ENCODE data around the gene DNAJC17. TPM values are rescaled to one million over a fixed set of nuclear protein-coding genes. Genes with fewer than 3 reads are reported as not detected.

Gene DNAJC17
- total and polyA plus RNA-seq, 2 donors from 2014 or later = 41.6 to 56.7 TPM

DNA sequence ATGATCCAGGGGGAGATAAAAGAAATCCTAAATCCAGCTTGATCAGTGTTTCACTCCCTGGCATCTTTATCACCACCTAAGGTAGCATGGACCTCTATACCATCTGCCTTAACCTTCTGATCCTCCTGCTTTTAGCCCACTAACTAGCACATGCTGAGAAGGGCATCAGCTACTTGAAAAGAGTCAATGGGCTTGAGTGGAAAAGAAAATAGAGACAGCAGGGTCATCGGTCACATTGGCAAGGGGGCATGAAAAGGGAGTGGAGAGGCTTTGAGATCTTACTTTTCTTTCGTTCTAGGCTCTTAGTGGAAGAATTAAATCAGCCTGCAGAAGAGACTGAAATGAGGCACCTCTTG lies 623 bp downstream of the DNAJC17 start:
- Histone ChIP-seq H3K9me3 (ENCODE audit: control insufficient read depth in 2 of 3, insufficient read depth in 1 of 3, low read length in 3 of 3) (no peaks in the 10 kb centered on the region), H3K36me3 (ENCODE audit: control insufficient read depth in 2 of 3, insufficient read depth in 3 of 3, low read length in 3 of 3) (peaks cover 0 to 5% (median 3%) of the 10 kb centered on the region in 3 donors), H3K27ac (ENCODE audit: low read depth in 2 of 2, low read length in 2 of 2) (peak overlapping the region; percentile 93 to 94), H3K27me3 (ENCODE audit: control insufficient read depth, insufficient read depth, low read length) (no peaks in the 10 kb centered on the region), H3K4me3 (ENCODE audit: low read length in 3 of 3) (peak overlapping the region; percentile 92 to 99 (median 98)), H3K4me1 (ENCODE audit: control insufficient read depth in 2 of 3, insufficient read depth in 2 of 3, low read depth in 1 of 3, low read length in 3 of 3) (peaks cover 0 to 15% (median 9%) of the 10 kb centered on the region in 3 donors), H3K9ac (ENCODE audit: low read length in 3 of 3) (peak overlapping the region; percentile 94 to 98 (median 96))
- no peak for FAIRE-seq
- intact Hi-C loops (cut with DNase I) = no loop called here
- TF ChIP-seq, protein P1, sequence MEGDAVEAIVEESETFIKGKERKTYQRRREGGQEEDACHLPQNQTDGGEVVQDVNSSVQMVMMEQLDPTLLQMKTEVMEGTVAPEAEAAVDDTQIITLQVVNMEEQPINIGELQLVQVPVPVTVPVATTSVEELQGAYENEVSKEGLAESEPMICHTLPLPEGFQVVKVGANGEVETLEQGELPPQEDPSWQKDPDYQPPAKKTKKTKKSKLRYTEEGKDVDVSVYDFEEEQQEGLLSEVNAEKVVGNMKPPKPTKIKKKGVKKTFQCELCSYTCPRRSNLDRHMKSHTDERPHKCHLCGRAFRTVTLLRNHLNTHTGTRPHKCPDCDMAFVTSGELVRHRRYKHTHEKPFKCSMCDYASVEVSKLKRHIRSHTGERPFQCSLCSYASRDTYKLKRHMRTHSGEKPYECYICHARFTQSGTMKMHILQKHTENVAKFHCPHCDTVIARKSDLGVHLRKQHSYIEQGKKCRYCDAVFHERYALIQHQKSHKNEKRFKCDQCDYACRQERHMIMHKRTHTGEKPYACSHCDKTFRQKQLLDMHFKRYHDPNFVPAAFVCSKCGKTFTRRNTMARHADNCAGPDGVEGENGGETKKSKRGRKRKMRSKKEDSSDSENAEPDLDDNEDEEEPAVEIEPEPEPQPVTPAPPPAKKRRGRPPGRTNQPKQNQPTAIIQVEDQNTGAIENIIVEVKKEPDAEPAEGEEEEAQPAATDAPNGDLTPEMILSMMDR (IDR thresholded peaks at IDR 0.05; ENCODE audit: borderline replicate concordance, extremely low read depth, insufficient read depth) = no peak
- no peak for DNase-seq

- intact Hi-C loops (cut with DNase I) = no loop called here
- FAIRE-seq (no peak), DNase-seq (no peak)
- Histone ChIP-seq H3K9me3 (ENCODE audit: control insufficient read depth in 2 of 3, insufficient read depth in 1 of 3, low read length in 3 of 3) (no peaks in the 10 kb centered on the region), H3K27ac (ENCODE audit: low read depth in 2 of 2, low read length in 2 of 2) (no peak overlapping the region), H3K36me3 (ENCODE audit: control insufficient read depth in 2 of 3, insufficient read depth in 3 of 3, low read length in 3 of 3) (no peaks in the 10 kb centered on the region), H3K9ac (ENCODE audit: low read length in 3 of 3) (no peak overlapping the region), H3K4me1 (ENCODE audit: control insufficient read depth in 2 of 3, insufficient read depth in 2 of 3, low read depth in 1 of 3, low read length in 3 of 3) (peaks cover 0 to 12% (median 8%) of the 10 kb centered on the region in 3 donors), H3K27me3 (ENCODE audit: control insufficient read depth, insufficient read depth, low read length) (no peaks in the 10 kb centered on the region), H3K4me3 (ENCODE audit: low read length in 3 of 3) (no peak overlapping the region)
- TF ChIP-seq, protein P1 (IDR thresholded peaks at IDR 0.05; ENCODE audit: borderline replicate concordance, extremely low read depth, insufficient read depth) = no peak
Observed at GRCh38 chr15:40803688-40804087, 3.6 kb downstream of the DNAJC17 start.

DNA sequence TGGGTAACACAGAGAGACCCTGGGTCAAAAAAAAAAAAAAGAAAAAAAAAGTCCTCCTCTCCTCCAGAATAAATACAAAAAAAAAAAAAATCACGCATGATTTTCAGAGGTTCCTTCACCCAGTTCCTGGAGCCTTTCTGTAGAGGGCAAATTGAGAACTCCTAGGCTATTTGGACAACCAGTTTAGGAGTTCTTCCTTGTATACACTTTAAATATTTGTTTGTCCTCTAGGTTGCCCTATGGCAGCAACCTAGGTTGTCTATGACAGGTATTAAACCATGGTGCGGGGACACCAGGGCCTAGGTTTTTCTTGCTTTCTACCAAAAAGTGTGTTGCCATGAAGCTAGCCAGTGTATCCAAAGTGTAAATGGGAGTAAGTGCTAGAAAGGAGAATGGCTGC lies 4.2 kb downstream of the DNAJC17 start:
- FAIRE-seq (no peak), DNase-seq (no peak)
- Histone ChIP-seq H3K27ac (ENCODE audit: low read depth in 2 of 2, low read length in 2 of 2) (no peak overlapping the region), H3K36me3 (ENCODE audit: control insufficient read depth in 2 of 3, insufficient read depth in 3 of 3, low read length in 3 of 3) (no peaks in the 10 kb centered on the region), H3K4me1 (ENCODE audit: control insufficient read depth in 2 of 3, insufficient read depth in 2 of 3, low read depth in 1 of 3, low read length in 3 of 3) (peaks cover 0 to 6% (median 2%) of the 10 kb centered on the region in 3 donors), H3K9ac (ENCODE audit: low read length in 3 of 3) (no peak overlapping the region), H3K9me3 (ENCODE audit: control insufficient read depth in 2 of 3, insufficient read depth in 1 of 3, low read length in 3 of 3) (no peaks in the 10 kb centered on the region), H3K27me3 (ENCODE audit: control insufficient read depth, insufficient read depth, low read length) (no peaks in the 10 kb centered on the region), H3K4me3 (ENCODE audit: low read length in 3 of 3) (no peak overlapping the region)
- intact Hi-C loops (cut with DNase I) = no loop called here
- TF ChIP-seq, protein P1 (IDR thresholded peaks at IDR 0.05; ENCODE audit: borderline replicate concordance, extremely low read depth, insufficient read depth) = no peak

- H3K9ac ChIP-seq (ENCODE audit: low read length in 3 of 3) = no peak overlapping the region
- FAIRE-seq = no peak
- H3K4me1 ChIP-seq (ENCODE audit: control insufficient read depth in 2 of 3, insufficient read depth in 2 of 3, low read depth in 1 of 3, low read length in 3 of 3) = peaks cover 0 to 6% (median 0%) of the 10 kb centered on the region in 3 donors
- no peak for DNase-seq
- no peaks in the 10 kb centered on the region for H3K9me3 ChIP-seq (ENCODE audit: control insufficient read depth in 2 of 3, insufficient read depth in 1 of 3, low read length in 3 of 3)
- H3K27ac ChIP-seq (ENCODE audit: low read depth in 2 of 2, low read length in 2 of 2) = no peak overlapping the region
- intact Hi-C loops (cut with DNase I) = no loop called here
- H3K4me3 ChIP-seq (ENCODE audit: low read length in 3 of 3) = no peak overlapping the region
- H3K36me3 ChIP-seq (ENCODE audit: control insufficient read depth in 2 of 3, insufficient read depth in 3 of 3, low read length in 3 of 3) = no peaks in the 10 kb centered on the region
- TF ChIP-seq, protein P1 (IDR thresholded peaks at IDR 0.05; ENCODE audit: borderline replicate concordance, extremely low read depth, insufficient read depth) = no peak
- no peaks in the 10 kb centered on the region for H3K27me3 ChIP-seq (ENCODE audit: control insufficient read depth, insufficient read depth, low read length)
Observed at GRCh38 chr15:40799523-40799922, 7.8 kb downstream of the DNAJC17 start.
